Tibial nerve (tissue), 4 donors: Measurements from ENCODE around the gene PRR16.

ENCODE experiments used
- EP300 ChIP-seq, 2 donors: sonication (generic); formaldehyde crosslinking; IDR thresholded peaks; one replicate each; pipeline ENCODE4 v1.6.1; 2017; ENCODE audit warnings: antibody characterized with exemption in 2 of 2, mild to moderate bottlenecking in 1 of 2
- POLR2A ChIP-seq, 2 donors: fragments of 450-650 bp; IDR thresholded peaks; one replicate each; pipeline ENCODE4 v1.6.1; 2017; ENCODE audit warnings: antibody characterized with exemption in 2 of 2, mild to moderate bottlenecking in 2 of 2, moderate library complexity in 2 of 2
- TF ChIP-seq, protein P1 (sequence below), 5 experiments: fragments of 200-600 bp in 3 of 5; fragments of 450-650 bp in 2 of 5; sonication (generic) in 3 of 5; IDR thresholded peaks; one replicate each; pipeline ENCODE4 v1.5.1; 2016 to 2019; ENCODE audit warnings: antibody characterized with exemption in 5 of 5, mild to moderate bottlenecking in 3 of 5, moderate library complexity in 2 of 5

DNA sequence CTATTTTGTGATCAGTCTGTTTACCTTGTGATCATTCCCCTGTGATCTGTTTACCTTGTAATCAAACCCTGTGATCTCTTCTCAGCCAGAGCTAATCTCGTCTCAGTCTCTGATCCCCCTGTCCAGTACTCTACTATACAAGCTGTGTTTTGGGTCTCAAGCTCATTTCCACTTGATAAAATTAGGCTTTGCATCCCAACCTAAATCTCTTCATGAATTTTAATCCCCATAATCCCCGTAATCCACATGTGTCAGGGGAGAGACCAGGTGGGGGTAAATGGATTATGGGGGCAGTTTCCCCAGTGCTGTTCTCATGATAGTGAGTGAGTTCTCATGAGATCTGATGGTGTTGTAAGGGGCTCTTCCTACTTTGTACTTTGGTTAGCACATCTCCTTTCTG is 157.2 kb downstream of the PRR16 start:
- TF ChIP-seq EP300 (IDR thresholded peaks at IDR 0.05) (no peak), POLR2A (IDR thresholded peaks at IDR 0.05) (no peak)
- TF ChIP-seq, protein P1, sequence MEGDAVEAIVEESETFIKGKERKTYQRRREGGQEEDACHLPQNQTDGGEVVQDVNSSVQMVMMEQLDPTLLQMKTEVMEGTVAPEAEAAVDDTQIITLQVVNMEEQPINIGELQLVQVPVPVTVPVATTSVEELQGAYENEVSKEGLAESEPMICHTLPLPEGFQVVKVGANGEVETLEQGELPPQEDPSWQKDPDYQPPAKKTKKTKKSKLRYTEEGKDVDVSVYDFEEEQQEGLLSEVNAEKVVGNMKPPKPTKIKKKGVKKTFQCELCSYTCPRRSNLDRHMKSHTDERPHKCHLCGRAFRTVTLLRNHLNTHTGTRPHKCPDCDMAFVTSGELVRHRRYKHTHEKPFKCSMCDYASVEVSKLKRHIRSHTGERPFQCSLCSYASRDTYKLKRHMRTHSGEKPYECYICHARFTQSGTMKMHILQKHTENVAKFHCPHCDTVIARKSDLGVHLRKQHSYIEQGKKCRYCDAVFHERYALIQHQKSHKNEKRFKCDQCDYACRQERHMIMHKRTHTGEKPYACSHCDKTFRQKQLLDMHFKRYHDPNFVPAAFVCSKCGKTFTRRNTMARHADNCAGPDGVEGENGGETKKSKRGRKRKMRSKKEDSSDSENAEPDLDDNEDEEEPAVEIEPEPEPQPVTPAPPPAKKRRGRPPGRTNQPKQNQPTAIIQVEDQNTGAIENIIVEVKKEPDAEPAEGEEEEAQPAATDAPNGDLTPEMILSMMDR (IDR thresholded peaks at IDR 0.05): no peak
